Measurements from ENCODE around the gene TDRD10.

TDRD10 gene

GRCh38 chr1:154479764-154480421 lies 22.1 kb upstream of the TDRD10 start:
- H2BK12ac ChIP-seq (ENCODE audit: low read length), result no peak overlapping the region
- no peaks in the 10 kb centered on the region for H3K9me3 ChIP-seq (replicated peaks in 1 of 2; ENCODE audit: control insufficient read depth in 2 of 2, insufficient read depth in 1 of 2, low read depth in 1 of 2, low read length in 2 of 2)
- H3K4me2 ChIP-seq (ENCODE audit: insufficient read depth, low read length, poor library complexity, severe bottlenecking), result no peak overlapping the region
- H3K36me3 ChIP-seq (replicated peaks in 1 of 2; ENCODE audit: control insufficient read depth in 2 of 2, insufficient read depth in 2 of 2, low read length in 2 of 2), result no peaks in the 10 kb centered on the region
- H2AK5ac ChIP-seq (ENCODE audit: low read depth, low read length), result no peak overlapping the region
- H3K4me1 ChIP-seq (ENCODE audit: control insufficient read depth in 2 of 2, insufficient read depth in 1 of 2, low read depth in 1 of 2, low read length in 2 of 2), result peaks cover 6 to 9% of the 10 kb centered on the region in 2 donors
- H2BK15ac ChIP-seq (ENCODE audit: low read length), result no peak overlapping the region
- no peak overlapping the region for H3K23ac ChIP-seq (ENCODE audit: low read depth, low read length, poor library complexity)
- H3K27ac ChIP-seq (replicated peaks; ENCODE audit: low read length), result no peak overlapping the region
- H3K4ac ChIP-seq (ENCODE audit: low read length), result no peak overlapping the region
- no peak overlapping the region for H4K8ac ChIP-seq (ENCODE audit: low read depth, low read length)
- no peaks in the 10 kb centered on the region for H3K79me1 ChIP-seq (ENCODE audit: low read depth, low read length)
- H3K14ac ChIP-seq (ENCODE audit: low read length), result no peak overlapping the region
- H2BK120ac ChIP-seq (ENCODE audit: low read depth, low read length), result no peak overlapping the region
- H2AFZ ChIP-seq (ENCODE audit: low read length), result peak overlapping the region; percentile 45
- no peaks in the 10 kb centered on the region for H3K27me3 ChIP-seq (ENCODE audit: control insufficient read depth in 3 of 3, insufficient read depth in 3 of 3, low read depth in 1 of 3, low read length in 3 of 3)
- DNase-seq (ENCODE audit: low spot score), result peak; percentile 86
- H3K9ac ChIP-seq (ENCODE audit: low read depth, low read length, poor library complexity), result no peak overlapping the region
- no peak overlapping the region for H3K18ac ChIP-seq (ENCODE audit: low read length)
- no CpG with 5 or more reads among the region's 9 CpGs for WGBS, 2 donors (ENCODE audit: extremely low coverage in 2 of 2, insufficient read length in 2 of 2, insufficient replicate concordance in 1 of 2)
- no peak overlapping the region for H3K4me3 ChIP-seq (ENCODE audit: low read length in 2 of 2)
- no peak overlapping the region for H2BK5ac ChIP-seq (ENCODE audit: low read length)
- no peak overlapping the region for H4K91ac ChIP-seq (ENCODE audit: low read depth, low read length, poor library complexity)

GRCh38 chr1:154481053-154481452 lies 21.0 kb upstream of the TDRD10 start:
- peak; percentile 42 for DNase-seq (ENCODE audit: low spot score)
- no peaks in the 10 kb centered on the region for H3K9me3 ChIP-seq (replicated peaks in 1 of 2; ENCODE audit: control insufficient read depth in 2 of 2, insufficient read depth in 1 of 2, low read depth in 1 of 2, low read length in 2 of 2)
- H2AFZ ChIP-seq (ENCODE audit: low read length), result no peak overlapping the region
- no peaks in the 10 kb centered on the region for H3K27me3 ChIP-seq (ENCODE audit: control insufficient read depth in 3 of 3, insufficient read depth in 3 of 3, low read depth in 1 of 3, low read length in 3 of 3)
- no peak overlapping the region for H4K91ac ChIP-seq (ENCODE audit: low read depth, low read length, poor library complexity)
- no peak overlapping the region for H3K23ac ChIP-seq (ENCODE audit: low read depth, low read length, poor library complexity)
- H3K27ac ChIP-seq (replicated peaks; ENCODE audit: low read length), result no peak overlapping the region
- no peak overlapping the region for H2BK12ac ChIP-seq (ENCODE audit: low read length)
- no CpG with 5 or more reads among the region's 1 CpG for WGBS, 2 donors (ENCODE audit: extremely low coverage in 2 of 2, insufficient read length in 2 of 2, insufficient replicate concordance in 1 of 2)
- no peaks in the 10 kb centered on the region for H3K79me1 ChIP-seq (ENCODE audit: low read depth, low read length)
- H3K4me2 ChIP-seq (ENCODE audit: insufficient read depth, low read length, poor library complexity, severe bottlenecking), result no peak overlapping the region
- H4K8ac ChIP-seq (ENCODE audit: low read depth, low read length), result no peak overlapping the region
- H3K4me3 ChIP-seq (ENCODE audit: low read length in 2 of 2), result no peak overlapping the region
- no peak overlapping the region for H2AK5ac ChIP-seq (ENCODE audit: low read depth, low read length)
- H3K9ac ChIP-seq (ENCODE audit: low read depth, low read length, poor library complexity), result no peak overlapping the region
- H3K4me1 ChIP-seq (ENCODE audit: control insufficient read depth in 2 of 2, insufficient read depth in 1 of 2, low read depth in 1 of 2, low read length in 2 of 2), result peaks cover 6 to 12% of the 10 kb centered on the region in 2 donors
- no peak overlapping the region for H3K18ac ChIP-seq (ENCODE audit: low read length)
- no peak overlapping the region for H3K4ac ChIP-seq (ENCODE audit: low read length)
- H2BK15ac ChIP-seq (ENCODE audit: low read length), result no peak overlapping the region
- no peaks in the 10 kb centered on the region for H3K36me3 ChIP-seq (replicated peaks in 1 of 2; ENCODE audit: control insufficient read depth in 2 of 2, insufficient read depth in 2 of 2, low read length in 2 of 2)
- H2BK5ac ChIP-seq (ENCODE audit: low read length), result no peak overlapping the region
- no peak overlapping the region for H2BK120ac ChIP-seq (ENCODE audit: low read depth, low read length)
- no peak overlapping the region for H3K14ac ChIP-seq (ENCODE audit: low read length)

GRCh38 chr1:154483941-154484803 lies 17.8 kb upstream of the TDRD10 start:
- Histone ChIP-seq H2AK5ac (ENCODE audit: low read depth, low read length) (no peak overlapping the region), H3K23ac (ENCODE audit: low read depth, low read length, poor library complexity) (no peak overlapping the region), H2BK120ac (ENCODE audit: low read depth, low read length) (no peak overlapping the region), H3K9ac (ENCODE audit: low read depth, low read length, poor library complexity) (no peak overlapping the region), H3K18ac (ENCODE audit: low read length) (no peak overlapping the region), H3K36me3 (replicated peaks in 1 of 2; ENCODE audit: control insufficient read depth in 2 of 2, insufficient read depth in 2 of 2, low read length in 2 of 2) (no peaks in the 10 kb centered on the region), H2BK15ac (ENCODE audit: low read length) (no peak overlapping the region), H3K9me3 (replicated peaks in 1 of 2; ENCODE audit: control insufficient read depth in 2 of 2, insufficient read depth in 1 of 2, low read depth in 1 of 2, low read length in 2 of 2) (no peaks in the 10 kb centered on the region), H3K27me3 (ENCODE audit: control insufficient read depth in 3 of 3, insufficient read depth in 3 of 3, low read depth in 1 of 3, low read length in 3 of 3) (peaks cover 0 to under 1% (median 0%) of the 10 kb centered on the region in 3 experiments), H2AFZ (ENCODE audit: low read length) (no peak overlapping the region), H3K4me2 (ENCODE audit: insufficient read depth, low read length, poor library complexity, severe bottlenecking) (no peak overlapping the region), H3K14ac (ENCODE audit: low read length) (no peak overlapping the region), H4K91ac (ENCODE audit: low read depth, low read length, poor library complexity) (no peak overlapping the region), H4K8ac (ENCODE audit: low read depth, low read length) (no peak overlapping the region), H2BK5ac (ENCODE audit: low read length) (no peak overlapping the region), H3K4ac (ENCODE audit: low read length) (no peak overlapping the region), H3K27ac (replicated peaks; ENCODE audit: low read length) (no peak overlapping the region), H2BK12ac (ENCODE audit: low read length) (no peak overlapping the region), H3K79me1 (ENCODE audit: low read depth, low read length) (no peaks in the 10 kb centered on the region), H3K4me3 (ENCODE audit: low read length in 2 of 2) (no peak overlapping the region), H3K4me1 (ENCODE audit: control insufficient read depth in 2 of 2, insufficient read depth in 1 of 2, low read depth in 1 of 2, low read length in 2 of 2) (peaks cover 6 to 12% of the 10 kb centered on the region in 2 donors)
- DNase-seq (ENCODE audit: low spot score), result no peak
- WGBS, 2 donors (ENCODE audit: extremely low coverage in 2 of 2, insufficient read length in 2 of 2, insufficient replicate concordance in 1 of 2), result no CpG with 5 or more reads among the region's 14 CpGs

- Histone ChIP-seq H3K27ac (replicated peaks; ENCODE audit: low read length) (no peak overlapping the region), H3K27me3 (ENCODE audit: control insufficient read depth in 3 of 3, insufficient read depth in 3 of 3, low read depth in 1 of 3, low read length in 3 of 3) (peaks cover 0 to 8% (median 0%) of the 10 kb centered on the region in 3 experiments)
Observed at GRCh38 chr1:154485106-154485505, 16.9 kb upstream of the TDRD10 start.

More at GRCh38 chr1:154485106-154485505, 16.9 kb upstream of the TDRD10 start:
- H2AK5ac ChIP-seq (ENCODE audit: low read depth, low read length), result no peak overlapping the region
- H3K4ac ChIP-seq (ENCODE audit: low read length), result no peak overlapping the region
- peak overlapping the region; percentile 43 for H2AFZ ChIP-seq (ENCODE audit: low read length)
- no peak overlapping the region for H4K8ac ChIP-seq (ENCODE audit: low read depth, low read length)
- no peak overlapping the region for H3K4me3 ChIP-seq (ENCODE audit: low read length in 2 of 2)
- DNase-seq (ENCODE audit: low spot score), result no peak
- no peak overlapping the region for H3K18ac ChIP-seq (ENCODE audit: low read length)
- no peak overlapping the region for H2BK5ac ChIP-seq (ENCODE audit: low read length)
- peaks cover 6 to 10% of the 10 kb centered on the region in 2 donors for H3K4me1 ChIP-seq (ENCODE audit: control insufficient read depth in 2 of 2, insufficient read depth in 1 of 2, low read depth in 1 of 2, low read length in 2 of 2)
- no peak overlapping the region for H2BK15ac ChIP-seq (ENCODE audit: low read length)
- H3K79me1 ChIP-seq (ENCODE audit: low read depth, low read length), result no peaks in the 10 kb centered on the region
- H2BK120ac ChIP-seq (ENCODE audit: low read depth, low read length), result no peak overlapping the region
- no peak overlapping the region for H4K91ac ChIP-seq (ENCODE audit: low read depth, low read length, poor library complexity)
- no peaks in the 10 kb centered on the region for H3K36me3 ChIP-seq (replicated peaks in 1 of 2; ENCODE audit: control insufficient read depth in 2 of 2, insufficient read depth in 2 of 2, low read length in 2 of 2)
- H2BK12ac ChIP-seq (ENCODE audit: low read length), result no peak overlapping the region
- no CpG with 5 or more reads among the region's 5 CpGs for WGBS, 2 donors (ENCODE audit: extremely low coverage in 2 of 2, insufficient read length in 2 of 2, insufficient replicate concordance in 1 of 2)
- no peak overlapping the region for H3K4me2 ChIP-seq (ENCODE audit: insufficient read depth, low read length, poor library complexity, severe bottlenecking)
- no peak overlapping the region for H3K23ac ChIP-seq (ENCODE audit: low read depth, low read length, poor library complexity)
- no peaks in the 10 kb centered on the region for H3K9me3 ChIP-seq (replicated peaks in 1 of 2; ENCODE audit: control insufficient read depth in 2 of 2, insufficient read depth in 1 of 2, low read depth in 1 of 2, low read length in 2 of 2)
- no peak overlapping the region for H3K9ac ChIP-seq (ENCODE audit: low read depth, low read length, poor library complexity)
- H3K14ac ChIP-seq (ENCODE audit: low read length), result no peak overlapping the region
